IPS-18c (cell line): ENCODE measurements around the gene SEC16A.

Source experiments
- H3K4me3 ChIP-seq: 2 replicates; pipeline ENCODE4 v1.7.0; 2013; ENCODE audit warnings: low read depth, mild to moderate bottlenecking, low read length, moderate library complexity; ENCODE audit not compliant: insufficient read depth
- H3K9me3 ChIP-seq: one replicate; pipeline ENCODE4 v1.6.1; 2013; ENCODE audit warnings: mild to moderate bottlenecking, low read length, moderate library complexity; ENCODE audit not compliant: control insufficient read depth, insufficient read depth

Gene SEC16A

DNA sequence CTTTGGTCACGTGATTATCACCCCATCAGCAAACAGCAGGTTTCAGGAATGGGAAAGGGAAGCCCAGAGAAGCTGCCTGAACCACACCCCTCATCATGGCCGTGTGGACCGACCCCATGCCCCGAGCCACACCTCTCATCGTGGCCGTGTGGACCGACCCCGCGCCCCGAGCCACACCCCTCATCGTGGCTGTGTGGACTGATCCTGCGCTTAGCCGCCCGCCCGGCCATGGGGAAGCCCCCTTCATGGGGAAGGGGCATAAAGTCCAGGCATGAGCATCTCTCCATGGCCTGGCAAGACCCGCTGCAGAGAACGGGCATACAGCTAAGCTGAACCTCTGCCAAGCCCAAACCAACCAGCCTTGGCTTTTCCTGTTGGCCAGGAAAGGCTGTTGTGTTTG lies 89.3 kb downstream of the SEC16A start:
- no peak overlapping the region for H3K4me3 ChIP-seq
- H3K9me3 ChIP-seq, result no peaks in the 10 kb centered on the region

DNA sequence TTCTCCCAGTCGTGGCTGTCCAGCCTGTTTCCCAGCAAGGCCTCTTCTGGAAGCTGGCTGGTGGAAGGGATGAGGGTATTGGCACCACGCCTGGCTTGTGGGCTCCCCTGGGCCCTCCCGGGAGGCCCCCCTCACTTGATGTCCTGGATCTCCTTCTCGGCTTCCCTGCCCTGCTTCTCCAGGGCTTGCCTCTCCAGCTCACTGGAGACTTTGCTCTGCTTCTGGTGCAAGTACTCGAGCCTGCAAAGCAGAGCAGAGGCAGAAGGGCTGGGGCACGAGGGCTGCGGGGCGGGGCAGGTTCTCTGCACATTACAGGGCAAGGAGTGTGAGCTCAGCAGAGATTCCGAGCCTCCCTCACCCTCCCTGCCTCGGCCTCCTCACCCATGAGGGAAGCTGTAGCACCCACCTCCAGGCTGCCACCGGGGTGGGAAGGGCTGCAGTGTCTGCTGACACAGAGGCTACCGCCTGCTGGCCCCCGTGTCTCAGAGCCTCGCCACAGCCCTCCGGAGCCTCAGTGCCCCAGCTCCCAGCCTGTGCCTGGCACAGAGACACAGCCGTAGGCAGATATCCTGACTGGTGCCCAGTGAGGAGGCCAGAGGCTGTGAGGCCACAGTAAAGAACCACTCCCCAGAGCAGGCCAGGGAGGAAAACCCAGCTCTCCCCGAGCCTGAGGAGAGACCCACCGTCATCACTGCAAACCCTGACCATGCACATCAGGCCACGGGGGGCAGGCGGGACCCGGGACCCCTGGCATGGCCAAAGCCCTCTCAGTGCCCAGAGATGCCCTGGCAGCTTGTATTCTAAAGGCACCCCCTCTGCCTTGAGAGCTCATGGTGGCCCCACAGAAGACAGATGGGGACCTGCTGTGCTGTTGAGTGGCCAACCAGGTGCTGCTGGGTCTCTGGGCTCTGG lies 90.0 kb downstream of the SEC16A start:
- H3K4me3 ChIP-seq, result no peak overlapping the region
- no peaks in the 10 kb centered on the region for H3K9me3 ChIP-seq

DNA sequence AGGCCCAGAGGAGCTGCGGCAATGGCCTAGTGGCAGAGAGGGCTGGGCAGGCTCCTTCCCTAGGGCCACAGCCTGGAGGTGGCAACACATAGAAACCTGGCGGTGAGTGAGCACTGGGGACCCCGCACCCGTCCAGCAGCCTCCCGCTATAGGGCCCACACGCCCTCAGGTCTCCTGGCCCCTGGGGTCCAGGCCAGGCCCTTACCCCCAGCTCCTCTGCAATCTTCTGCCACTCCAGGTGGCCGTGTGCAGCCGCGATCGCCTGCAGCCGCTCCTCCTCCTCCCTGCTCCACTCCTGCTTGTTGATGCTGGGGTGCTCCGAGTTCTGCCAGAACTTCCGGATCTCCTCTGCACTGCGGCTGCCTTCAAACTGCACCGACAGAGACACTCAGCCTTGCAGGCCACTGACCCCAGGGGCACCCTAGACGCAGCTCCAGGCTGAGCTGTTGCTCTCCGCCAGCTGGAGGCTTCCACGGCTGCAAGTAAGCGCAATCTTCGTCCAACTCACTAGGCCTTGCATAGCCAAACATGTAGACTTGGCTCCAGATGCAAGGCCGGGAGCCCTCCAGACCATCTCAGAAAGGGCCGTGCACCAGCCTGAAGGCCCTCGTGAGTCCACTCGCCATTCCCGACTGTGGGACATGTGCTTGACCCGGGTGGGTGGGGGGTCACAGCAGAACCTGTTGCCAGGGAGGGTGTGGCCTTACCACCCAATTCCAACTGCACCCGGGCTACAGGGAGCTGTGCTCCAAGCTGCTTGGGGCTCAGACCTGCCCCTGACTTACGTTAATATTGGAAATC lies 90.9 kb downstream of the SEC16A start:
- Histone ChIP-seq H3K9me3 (no peaks in the 10 kb centered on the region), H3K4me3 (no peak overlapping the region)
